CD14-positive monocyte (primary cell): ENCODE data around the gene SLC25A15. TPM values are rescaled to one million over a fixed set of nuclear protein-coding genes. Genes with fewer than 3 reads are reported as not detected.
A peak's percentile ranks its signal among the peaks of the same experiment; 100 is the strongest.

Source experiments
- DNase-seq, 3 donors: peaks; one replicate each; pipeline ENCODE4 v3.0.0-alpha.2; 2011 to 2022
- H2AFZ ChIP-seq: 2 replicates; pipeline ENCODE4 v1.6.0; 2012; ENCODE audit warnings: mild to moderate bottlenecking, low read depth, low read length, inconsistent platforms; ENCODE audit not compliant: insufficient read depth, poor library complexity, severe bottlenecking
- H3K27ac ChIP-seq, 2 donors: 1 replicate in 1 of 2; 2 replicates in 1 of 2; pipeline ENCODE4 v1.5.1; 2012 to 2013; ENCODE audit warnings: low read length in 2 of 2, control low read depth in 1 of 2, inconsistent platforms in 1 of 2, low read depth in 1 of 2, mild to moderate bottlenecking in 1 of 2
- H3K27me3 ChIP-seq, 2 donors: one replicate each; pipeline versions ENCODE4 v1.6.0 to v1.6.1; 2011 to 2013; ENCODE audit warnings: low read length in 2 of 2; ENCODE audit not compliant: control insufficient read depth in 2 of 2, insufficient read depth in 2 of 2
- H3K36me3 ChIP-seq, 2 donors: replicated peaks in 1 of 2; 1 replicate in 1 of 2; 2 replicates in 1 of 2; pipeline versions ENCODE4 v1.5.1 to v1.6.1; 2012 to 2013; ENCODE audit warnings: low read length in 2 of 2, control low read depth in 1 of 2, inconsistent platforms in 1 of 2, mild to moderate bottlenecking in 1 of 2; ENCODE audit not compliant: insufficient read depth in 2 of 2, control insufficient read depth in 1 of 2
- H3K4me1 ChIP-seq, 2 donors: 1 replicate in 1 of 2; 2 replicates in 1 of 2; pipeline versions ENCODE4 v1.5.1 to v1.6.1; 2012 to 2013; ENCODE audit warnings: low read length in 2 of 2, control low read depth in 1 of 2, inconsistent platforms in 1 of 2, mild to moderate bottlenecking in 1 of 2, moderate library complexity in 1 of 2; ENCODE audit not compliant: insufficient read depth in 2 of 2, control insufficient read depth in 1 of 2
- H3K4me2 ChIP-seq: replicated peaks from 2 replicates; pipeline ENCODE3; 2012; ENCODE audit warnings: low read length, moderate library complexity, mild to moderate bottlenecking; ENCODE audit not compliant: poor library complexity, severe bottlenecking; ENCODE audit errors: extremely low read depth
- H3K4me3 ChIP-seq, 3 experiments: fragments of 200-600 bp in 1 of 3; sonication (generic) in 1 of 3; replicated peaks in 1 of 3; 1 replicate in 2 of 3; 2 replicates in 1 of 3; pipeline ENCODE4 v1.5.1; 2011 to 2013; ENCODE audit warnings: low read length in 3 of 3, mild to moderate bottlenecking in 3 of 3, control low read depth in 2 of 3, low read depth in 2 of 3, inconsistent platforms in 1 of 3, moderate library complexity in 1 of 3
- H3K79me2 ChIP-seq: 2 replicates; pipeline ENCODE4 v1.6.0; 2012; ENCODE audit warnings: mild to moderate bottlenecking, control low read depth, inconsistent platforms, low read length, moderate library complexity; ENCODE audit not compliant: insufficient read depth
- H3K9ac ChIP-seq: 2 replicates; pipeline ENCODE4 v1.6.0; 2017; ENCODE audit warnings: low read length, mild to moderate bottlenecking; ENCODE audit not compliant: insufficient read depth, poor library complexity, severe bottlenecking
- H3K9me3 ChIP-seq, 2 donors: replicated peaks in 1 of 2; 1 replicate in 1 of 2; 2 replicates in 1 of 2; pipeline versions ENCODE4 v1.5.1 to v1.6.1; 2012 to 2013; ENCODE audit warnings: low read length in 2 of 2, control low read depth in 1 of 2; ENCODE audit not compliant: control insufficient read depth in 1 of 2, insufficient read depth in 1 of 2
- H4K20me1 ChIP-seq: 2 replicates; pipeline ENCODE4 v1.6.0; 2012; ENCODE audit warnings: mild to moderate bottlenecking, low read length, control low read depth, moderate library complexity; ENCODE audit not compliant: insufficient read depth
- H3K27ac Mint-ChIP-seq, 7 donors: one replicate each; pipeline ENCODE4 v1.8.0; 2020; ENCODE audit warnings: mild to moderate bottlenecking in 7 of 7, mixed read lengths in 7 of 7, moderate library complexity in 6 of 7, inconsistent platforms in 2 of 7
- H3K27me3 Mint-ChIP-seq, 3 donors: one replicate each; pipeline ENCODE4 v1.8.0; 2021 to 2022; ENCODE audit warnings: low read depth in 3 of 3, mild to moderate bottlenecking in 3 of 3, mixed read lengths in 3 of 3, moderate library complexity in 3 of 3, inconsistent platforms in 1 of 3
- H3K36me3 Mint-ChIP-seq, 2 donors: one replicate each; pipeline ENCODE4 v1.8.0; 2020; ENCODE audit warnings: mixed read lengths in 2 of 2, inconsistent platforms in 1 of 2, mild to moderate bottlenecking in 1 of 2
- H3K4me1 Mint-ChIP-seq: one replicate; pipeline ENCODE4 v1.8.0; 2020; ENCODE audit warnings: mild to moderate bottlenecking, mixed read lengths
- H3K4me3 Mint-ChIP-seq, 2 donors: one replicate each; pipeline ENCODE4 v1.8.0; 2020; ENCODE audit warnings: mild to moderate bottlenecking in 2 of 2, mixed read lengths in 2 of 2, moderate library complexity in 1 of 2
- H3K9me3 Mint-ChIP-seq, 7 donors: one replicate each; pipeline ENCODE4 v1.8.0; 2020 to 2022; ENCODE audit warnings: mixed read lengths in 7 of 7, mild to moderate bottlenecking in 6 of 7, moderate library complexity in 6 of 7, inconsistent platforms in 2 of 7
- CTCF ChIP-seq: fragments of 200-600 bp; IDR thresholded peaks from one replicate; pipeline ENCODE4 v1.8.0; 2022; ENCODE audit warnings: antibody characterized with exemption, mild to moderate bottlenecking
- WGBS: methylation state at CpG from one replicate; pipeline ENCODE4 v1.1.5; 2013; ENCODE audit warnings: missing lambda C conversion rate; ENCODE audit not compliant: insufficient coverage; 5-methylcytosine and 5-hydroxymethylcytosine counted together
- intact Hi-C, 2 donors: fragments of 100-400 bp; cut with micrococcal nuclease; formaldehyde crosslinking; loops; one replicate each; pipeline versions ENCODE4 v1.15.0 to v1.15.1; 2023
- polyA plus RNA-seq, 3 donors: library from polyadenylated mRNA; depleted of rRNA in 1 of 3; unstranded in 2 of 3; stranded (reverse) in 1 of 3; fragments of 300-500 nt in 2 of 3; fragments of >200 nt in 1 of 3; fragmentation: Illumina TruSeq in 2 of 3; gene quantifications; 1 replicate in 2 of 3; 2 replicates in 1 of 3; pipeline ENCODE4 v1.2.3, GENCODE V29; 2012 to 2021

Gene SLC25A15
- polyA plus RNA-seq, 3 donors, result 0.79 to 5.0 (median 1.0) TPM

GRCh38 chr13:40801255-40802217 is 12.1 kb downstream of the SLC25A15 start:
- H3K4me3 Mint-ChIP-seq, result no peak overlapping the region
- Histone ChIP-seq H3K27me3 (no peaks in the 10 kb centered on the region), H3K9ac (no peak overlapping the region), H3K4me1 (no peaks in the 10 kb centered on the region), H4K20me1 (no peaks in the 10 kb centered on the region), H3K9me3 (no peaks in the 10 kb centered on the region), H2AFZ (no peak overlapping the region), H3K4me2 (no peak overlapping the region), H3K79me2 (no peaks in the 10 kb centered on the region), H3K27ac (no peak overlapping the region), H3K4me3 (no peak overlapping the region), H3K36me3 (peaks cover 7 to 40% of the 10 kb centered on the region in 2 donors)
- H3K4me1 Mint-ChIP-seq, result peaks cover 17% of the 10 kb centered on the region
- no peaks in the 10 kb centered on the region for H3K9me3 Mint-ChIP-seq
- peak overlapping the region in 1 of 7 donors; percentile 16 for H3K27ac Mint-ChIP-seq
- H3K27me3 Mint-ChIP-seq, result peaks cover 0 to 4% (median 0%) of the 10 kb centered on the region in 3 donors
- DNase-seq, result no peak
- intact Hi-C loops, result no loop called here
- no peak for TF ChIP-seq CTCF
- peaks cover 27 to 74% of the 10 kb centered on the region in 2 donors for H3K36me3 Mint-ChIP-seq
- 100% methylated on average over 1 of the region's 6 CpGs for WGBS

GRCh38 chr13:40803316-40803715 is 13.9 kb downstream of the SLC25A15 start:
- H3K36me3 Mint-ChIP-seq, result peaks cover 33 to 81% of the 10 kb centered on the region in 2 donors
- Histone ChIP-seq H4K20me1 (no peaks in the 10 kb centered on the region), H3K27ac (no peak overlapping the region), H3K4me1 (no peaks in the 10 kb centered on the region), H3K9ac (no peak overlapping the region), H3K4me3 (no peak overlapping the region), H3K4me2 (no peak overlapping the region), H3K79me2 (no peaks in the 10 kb centered on the region), H3K36me3 (peaks cover 7 to 51% of the 10 kb centered on the region in 2 donors), H3K27me3 (no peaks in the 10 kb centered on the region), H2AFZ (no peak overlapping the region), H3K9me3 (no peaks in the 10 kb centered on the region)
- intact Hi-C loops, result no loop called here
- no peak overlapping the region for H3K4me3 Mint-ChIP-seq
- TF ChIP-seq CTCF, result no peak
- no peaks in the 10 kb centered on the region for H3K9me3 Mint-ChIP-seq
- peaks cover 14% of the 10 kb centered on the region for H3K4me1 Mint-ChIP-seq
- no peak for DNase-seq
- no peak overlapping the region for H3K27ac Mint-ChIP-seq
- H3K27me3 Mint-ChIP-seq, result peaks cover 0 to 4% (median 2%) of the 10 kb centered on the region in 3 donors
- 100% methylated on average over 3 of the region's 5 CpGs for WGBS
